ENCODE data around the gene GATAD2B. TPM values are rescaled to one million over a fixed set of nuclear protein-coding genes. Genes with fewer than 3 reads are reported as not detected.
A peak's percentile ranks its signal among the peaks of the same experiment; 100 is the strongest.

Gene GATAD2B
- total RNA-seq, 4 donors from 2014 or later: 16.8 to 26.5 (median 24.6) TPM

DNA sequence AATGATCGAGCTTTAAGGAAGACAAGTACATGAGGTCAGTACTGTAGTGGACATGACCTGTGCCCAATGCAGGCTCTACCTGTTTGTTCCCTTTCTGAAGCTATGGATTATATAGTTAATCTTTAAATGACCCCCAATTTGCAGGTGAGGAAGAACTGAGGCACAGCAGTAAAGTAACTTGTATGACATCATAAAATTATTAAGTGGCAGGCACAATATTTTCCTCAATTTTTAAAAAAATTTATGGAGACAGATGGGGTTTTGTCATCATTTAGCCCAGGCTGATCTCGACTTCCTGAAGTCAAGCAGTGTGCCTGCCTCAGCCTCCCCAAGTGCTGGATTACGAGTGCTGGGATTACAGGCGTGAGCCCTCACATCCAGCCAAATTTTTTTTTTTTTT is 3.6 kb upstream of the GATAD2B start:
- H3K4me3 ChIP-seq: no peak overlapping the region
- H3K27me3 ChIP-seq: no peaks in the 10 kb centered on the region
- DNase-seq (ENCODE audit: low spot score in 2 of 2): no peak
- no peaks in the 10 kb centered on the region for H3K9me3 ChIP-seq
- WGBS, 2 donors: 82 to 84% methylated on average over 4 of the region's 4 CpGs
- H3K27ac ChIP-seq: no peak overlapping the region
- peaks cover 0 to 19% (median 0%) of the 10 kb centered on the region in 3 donors for H3K36me3 ChIP-seq
- peaks cover 0 to 37% (median 12%) of the 10 kb centered on the region in 4 donors for H3K4me1 ChIP-seq
- no peak for TF ChIP-seq EP300 (IDR thresholded peaks at IDR 0.05)
- TF ChIP-seq, protein P1, sequence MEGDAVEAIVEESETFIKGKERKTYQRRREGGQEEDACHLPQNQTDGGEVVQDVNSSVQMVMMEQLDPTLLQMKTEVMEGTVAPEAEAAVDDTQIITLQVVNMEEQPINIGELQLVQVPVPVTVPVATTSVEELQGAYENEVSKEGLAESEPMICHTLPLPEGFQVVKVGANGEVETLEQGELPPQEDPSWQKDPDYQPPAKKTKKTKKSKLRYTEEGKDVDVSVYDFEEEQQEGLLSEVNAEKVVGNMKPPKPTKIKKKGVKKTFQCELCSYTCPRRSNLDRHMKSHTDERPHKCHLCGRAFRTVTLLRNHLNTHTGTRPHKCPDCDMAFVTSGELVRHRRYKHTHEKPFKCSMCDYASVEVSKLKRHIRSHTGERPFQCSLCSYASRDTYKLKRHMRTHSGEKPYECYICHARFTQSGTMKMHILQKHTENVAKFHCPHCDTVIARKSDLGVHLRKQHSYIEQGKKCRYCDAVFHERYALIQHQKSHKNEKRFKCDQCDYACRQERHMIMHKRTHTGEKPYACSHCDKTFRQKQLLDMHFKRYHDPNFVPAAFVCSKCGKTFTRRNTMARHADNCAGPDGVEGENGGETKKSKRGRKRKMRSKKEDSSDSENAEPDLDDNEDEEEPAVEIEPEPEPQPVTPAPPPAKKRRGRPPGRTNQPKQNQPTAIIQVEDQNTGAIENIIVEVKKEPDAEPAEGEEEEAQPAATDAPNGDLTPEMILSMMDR (IDR thresholded peaks at IDR 0.05): no peak
- no peak for TF ChIP-seq POLR2A (IDR thresholded peaks at IDR 0.05)

DNA sequence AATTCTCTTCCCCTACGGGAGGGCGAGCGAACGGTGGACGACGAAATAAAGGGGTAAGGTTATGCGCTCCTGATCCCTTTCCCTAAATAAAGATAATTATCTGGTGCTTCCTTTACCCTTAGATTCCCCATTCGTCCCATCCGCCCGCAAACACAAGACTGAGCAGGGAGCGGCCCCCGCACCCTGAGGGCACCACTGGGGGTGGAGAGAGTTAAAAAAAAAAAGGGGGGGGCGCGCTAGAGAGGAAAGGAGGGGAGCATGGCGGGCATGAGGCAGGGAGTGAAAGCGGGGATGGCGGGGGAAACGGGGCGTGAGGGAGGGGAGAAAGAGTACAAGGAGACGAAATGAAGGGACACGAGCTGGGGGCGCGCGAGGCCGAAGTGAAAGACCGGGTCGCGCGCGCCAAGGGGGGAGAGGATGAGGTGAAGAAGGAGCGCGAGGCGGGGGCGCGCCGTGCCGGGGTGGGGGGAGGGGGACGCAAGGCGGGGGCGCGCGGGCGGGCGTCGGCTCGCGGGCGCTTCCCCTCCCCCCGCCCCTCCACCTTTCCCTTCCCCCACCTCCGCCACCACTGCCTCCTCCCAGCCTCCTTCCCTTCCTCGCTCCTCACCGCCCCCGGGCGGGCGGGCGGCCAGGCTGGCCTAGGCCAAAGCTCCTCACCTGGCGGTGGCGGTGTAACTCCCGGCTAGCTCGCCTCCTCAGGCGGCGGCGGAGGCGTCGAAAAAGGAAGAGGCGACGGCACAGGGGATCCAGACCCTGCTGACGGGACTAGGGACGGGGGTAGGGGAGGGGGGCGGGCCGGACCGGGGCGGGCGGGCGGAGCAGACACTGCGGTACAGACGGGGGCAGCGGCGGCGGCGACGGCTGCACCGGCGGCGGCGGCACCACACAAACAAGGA is 448 bp downstream of the GATAD2B start:
- Histone ChIP-seq H3K4me3 (peak overlapping the region; percentile 75 to 96 (median 90)), H3K9me3 (no peaks in the 10 kb centered on the region), H3K36me3 (no peaks in the 10 kb centered on the region), H3K27me3 (no peaks in the 10 kb centered on the region), H3K4me1 (peaks cover 0 to 52% (median 23%) of the 10 kb centered on the region in 4 donors), H3K27ac (peak overlapping the region; percentile 69 to 96 (median 94))
- DNase-seq (ENCODE audit: low spot score in 2 of 2): no peak
- TF ChIP-seq, protein P1 (IDR thresholded peaks at IDR 0.05): peak in 1 of 5 experiments; percentile 9
- no peak for TF ChIP-seq EP300 (IDR thresholded peaks at IDR 0.05)
- 0 to 2% methylated on average over 65 to 67 of the region's 86 CpGs for WGBS, 2 donors

DNA sequence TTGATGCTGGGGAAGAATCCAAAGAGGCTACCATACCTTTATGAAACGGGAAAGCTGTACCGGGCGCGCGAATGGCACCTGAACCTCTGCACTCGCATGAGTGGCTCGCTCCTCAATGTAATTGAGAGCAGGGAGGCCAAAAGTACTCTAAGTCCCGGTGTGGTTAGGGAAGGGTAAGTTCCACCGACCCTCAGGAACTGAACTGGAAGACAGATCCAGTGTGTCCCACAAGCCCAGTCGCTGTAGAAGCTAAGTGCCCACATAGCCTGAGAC is 1.0 kb downstream of the GATAD2B start:
- no peak for DNase-seq (ENCODE audit: low spot score in 2 of 2)
- Histone ChIP-seq H3K27ac (peak overlapping the region in 3 of 4 donors; percentile 94 to 96 (median 95)), H3K27me3 (no peaks in the 10 kb centered on the region), H3K4me1 (peaks cover 0 to 52% (median 23%) of the 10 kb centered on the region in 4 donors), H3K9me3 (no peaks in the 10 kb centered on the region), H3K36me3 (no peaks in the 10 kb centered on the region), H3K4me3 (peak overlapping the region; percentile 75 to 96 (median 90))
- no peak for TF ChIP-seq POLR2A (IDR thresholded peaks at IDR 0.05)
- TF ChIP-seq, protein P1 (IDR thresholded peaks at IDR 0.05): no peak
- no peak for TF ChIP-seq EP300 (IDR thresholded peaks at IDR 0.05)
- WGBS, 2 donors: 3% methylated on average over 5 to 10 of the region's 10 CpGs

DNA sequence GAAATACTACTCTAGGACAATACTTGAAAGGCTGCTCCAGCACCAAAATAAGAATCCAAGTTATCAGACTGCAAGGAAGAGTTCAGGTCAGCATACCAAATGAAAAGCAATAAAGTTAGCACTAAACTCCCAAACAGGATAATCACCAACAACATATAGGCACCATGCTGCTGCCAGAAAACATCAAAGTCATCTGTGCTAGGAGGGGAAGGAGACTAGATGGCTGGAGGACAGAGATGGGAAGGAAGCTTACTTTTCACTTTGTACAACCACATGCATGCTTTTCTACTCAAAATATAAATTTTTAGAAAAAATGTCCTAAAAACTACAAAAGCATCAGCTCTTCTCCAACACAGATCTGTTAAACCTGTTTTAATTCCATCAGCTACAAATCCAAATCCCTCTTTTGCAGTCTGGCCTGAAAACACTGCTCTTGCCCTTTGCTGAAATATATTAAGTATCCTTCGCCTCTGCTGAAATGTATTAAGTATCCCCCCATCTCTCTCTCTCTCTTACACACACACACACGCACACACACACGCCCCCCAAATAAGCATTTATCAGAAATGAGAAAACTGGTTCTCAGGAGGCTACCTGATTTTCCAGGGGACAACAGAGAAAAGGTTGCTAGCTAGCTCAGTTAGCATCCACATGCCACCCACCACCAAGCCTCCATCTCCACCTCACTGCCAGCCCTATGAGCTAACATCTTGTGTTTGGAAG is 1.5 kb downstream of the GATAD2B start:
- no peaks in the 10 kb centered on the region for H3K9me3 ChIP-seq
- H3K27ac ChIP-seq: peak overlapping the region in 3 of 4 donors; percentile 94 to 96 (median 95)
- WGBS, 2 donors: 14 to 16% methylated on average over 3 of the region's 3 CpGs
- H3K4me1 ChIP-seq: peaks cover 0 to 52% (median 23%) of the 10 kb centered on the region in 4 donors
- TF ChIP-seq POLR2A (IDR thresholded peaks at IDR 0.05) (no peak), EP300 (IDR thresholded peaks at IDR 0.05) (no peak)
- TF ChIP-seq, protein P1 (IDR thresholded peaks at IDR 0.05): no peak
- H3K36me3 ChIP-seq: no peaks in the 10 kb centered on the region
- no peak for DNase-seq (ENCODE audit: low spot score in 2 of 2)
- no peaks in the 10 kb centered on the region for H3K27me3 ChIP-seq
- H3K4me3 ChIP-seq: peak overlapping the region in 3 of 4 donors; percentile 84 to 96 (median 96)
